Measurements from ENCODE around the gene PGGHG.

Gene PGGHG

DNA sequence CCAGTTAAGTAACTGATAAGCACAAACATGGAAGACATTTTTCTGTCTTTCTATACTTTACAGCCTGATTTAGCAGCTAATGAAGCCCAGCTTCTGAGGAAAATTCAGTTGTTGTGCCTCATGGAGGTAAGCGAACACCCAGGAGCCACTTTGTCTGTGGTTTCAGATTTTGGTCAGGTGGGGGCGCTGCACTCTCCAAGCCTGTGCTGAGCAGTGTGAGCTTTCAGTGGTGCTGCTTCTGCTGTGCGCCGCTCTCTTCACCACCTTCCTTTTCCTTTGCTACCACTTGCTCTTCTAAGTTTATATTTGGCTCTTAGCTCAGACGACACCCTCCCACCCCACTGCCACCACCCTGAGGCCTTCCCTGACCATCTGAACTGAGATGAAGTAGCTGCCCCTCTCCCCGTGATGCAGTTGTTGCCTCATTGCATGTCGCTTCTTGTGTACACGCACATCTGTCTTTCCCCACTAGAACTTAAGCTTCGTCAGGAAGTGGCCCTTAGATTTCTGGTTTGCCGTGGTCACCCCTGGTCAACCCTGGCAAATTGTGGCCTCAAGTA, 38.1 kb upstream of the PGGHG start:
- peak; percentile 51 for DNase-seq (ENCODE audit: low read depth, low spot score)
- H3K4me3 ChIP-seq (ENCODE audit: low read depth, low read length), result no peak overlapping the region
- in situ Hi-C loops (cut with HindIII; ENCODE audit: low sequenced_read_pairs), result no loop called here
- peak; percentile 75 for TF ChIP-seq CTCF (IDR thresholded peaks at IDR 0.05; ENCODE audit: low read depth, low read length)

- TF ChIP-seq CTCF (IDR thresholded peaks at IDR 0.05; ENCODE audit: low read depth, low read length), result no peak
- no peak overlapping the region for H3K4me3 ChIP-seq (ENCODE audit: low read depth, low read length)
- in situ Hi-C loops (cut with HindIII; ENCODE audit: low sequenced_read_pairs), result no loop called here
- no peak for DNase-seq (ENCODE audit: low read depth, low spot score)
These were observed 37.4 kb upstream of the PGGHG start for GRCh38 chr11:251550-251949.

DNA sequence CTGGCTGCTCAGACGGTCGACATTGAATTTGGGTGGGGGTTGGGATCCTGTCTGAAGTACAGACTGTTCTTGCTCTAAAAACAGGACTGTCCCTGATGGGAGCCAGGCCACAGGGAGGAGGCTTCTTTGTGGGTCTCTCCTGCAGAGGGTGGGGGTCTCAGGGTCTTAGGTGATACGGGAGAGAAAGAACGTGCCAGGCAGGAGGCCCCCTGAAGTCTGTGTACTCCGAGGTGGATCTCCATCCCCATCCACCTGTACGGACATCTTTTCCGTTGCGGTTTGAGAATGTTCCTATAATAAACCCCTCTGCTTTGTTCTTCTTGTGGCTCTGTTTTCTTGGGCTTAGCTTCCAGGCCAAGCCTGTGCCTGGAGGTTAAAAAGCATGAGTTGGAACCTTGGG, 36.3 kb upstream of the PGGHG start:
- no peak for DNase-seq (ENCODE audit: low read depth, low spot score)
- in situ Hi-C loops (cut with HindIII; ENCODE audit: low sequenced_read_pairs), result no loop called here
- H3K4me3 ChIP-seq (ENCODE audit: low read depth, low read length), result no peak overlapping the region
- no peak for TF ChIP-seq CTCF (IDR thresholded peaks at IDR 0.05; ENCODE audit: low read depth, low read length)

GRCh38 chr11:253160-253885, 35.6 kb upstream of the PGGHG start:
- H3K4me3 ChIP-seq (ENCODE audit: low read depth, low read length), result no peak overlapping the region
- TF ChIP-seq CTCF (IDR thresholded peaks at IDR 0.05; ENCODE audit: low read depth, low read length), result no peak
- DNase-seq (ENCODE audit: low read depth, low spot score), result no peak
- in situ Hi-C loops (cut with HindIII; ENCODE audit: low sequenced_read_pairs), result no loop called here

DNA sequence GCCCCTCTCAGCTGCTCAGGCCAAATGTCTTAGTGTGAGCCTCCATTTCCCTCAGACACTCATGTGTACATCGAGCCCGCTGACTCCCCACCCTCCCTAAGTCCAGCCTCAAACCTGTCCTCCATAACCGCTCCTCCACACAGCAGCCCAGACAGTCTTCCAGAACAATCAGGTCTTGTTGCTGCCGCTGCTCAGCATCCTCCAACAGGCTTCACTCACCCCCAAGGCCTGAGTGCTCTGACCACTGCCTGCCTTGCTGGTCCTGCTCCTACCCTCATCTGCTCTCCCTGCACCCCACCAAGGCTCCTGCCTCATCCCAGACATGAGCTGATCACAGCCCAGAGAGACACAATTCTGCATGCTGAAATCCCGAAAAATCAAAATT, 35.0 kb upstream of the PGGHG start:
- TF ChIP-seq CTCF (IDR thresholded peaks at IDR 0.05; ENCODE audit: low read depth, low read length), result no peak
- no peak for DNase-seq (ENCODE audit: low read depth, low spot score)
- in situ Hi-C loops (cut with HindIII; ENCODE audit: low sequenced_read_pairs), result no loop called here
- H3K4me3 ChIP-seq (ENCODE audit: low read depth, low read length), result no peak overlapping the region

- no peak for TF ChIP-seq CTCF (IDR thresholded peaks at IDR 0.05; ENCODE audit: low read depth, low read length)
- no peak overlapping the region for H3K4me3 ChIP-seq (ENCODE audit: low read depth, low read length)
- no peak for DNase-seq (ENCODE audit: low read depth, low spot score)
- in situ Hi-C loops (cut with HindIII; ENCODE audit: low sequenced_read_pairs), result no loop called here
These were observed 33.8 kb upstream of the PGGHG start for GRCh38 chr11:255176-255575.
